HuH-7.5 (cell line): Measurements from ENCODE around the gene PDK1.

Source experiments
- DNase-seq: peaks from one replicate; pipeline ENCODE4 v3.0.0; 2011; ENCODE audit warnings: low spot score

PDK1 gene

DNA sequence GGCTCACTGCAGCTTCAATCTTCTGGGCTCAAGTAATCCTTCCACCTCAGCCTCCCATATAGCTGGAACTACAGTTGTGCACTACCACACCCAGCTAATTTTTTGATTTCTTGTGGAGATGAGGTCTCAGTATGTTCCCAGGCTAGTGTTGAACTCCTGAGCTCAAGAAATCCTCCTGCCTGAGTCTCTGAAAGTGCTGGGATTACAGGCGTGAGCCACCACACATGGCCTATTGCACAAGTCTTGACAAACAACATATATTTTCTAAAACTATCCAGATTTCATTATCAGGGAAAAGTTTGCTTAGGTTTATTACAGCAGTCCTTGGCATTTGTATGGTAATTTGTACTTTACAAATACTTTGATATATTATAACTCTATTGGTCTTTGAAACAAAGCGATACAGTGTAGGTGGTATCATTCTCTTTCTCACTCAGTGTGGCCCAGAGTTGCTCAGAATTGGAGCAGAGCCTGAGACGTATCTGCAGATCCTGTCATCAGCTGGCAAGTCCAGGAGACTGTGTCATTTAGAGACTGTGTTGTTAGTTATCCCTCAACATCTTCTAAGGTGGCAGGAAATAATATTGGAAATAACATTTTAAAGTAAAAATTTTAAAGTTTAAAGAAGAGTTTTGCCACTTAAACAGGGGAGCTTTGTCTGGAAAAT is 41.4 kb downstream of the PDK1 start:
- DNase-seq: no peak

DNA sequence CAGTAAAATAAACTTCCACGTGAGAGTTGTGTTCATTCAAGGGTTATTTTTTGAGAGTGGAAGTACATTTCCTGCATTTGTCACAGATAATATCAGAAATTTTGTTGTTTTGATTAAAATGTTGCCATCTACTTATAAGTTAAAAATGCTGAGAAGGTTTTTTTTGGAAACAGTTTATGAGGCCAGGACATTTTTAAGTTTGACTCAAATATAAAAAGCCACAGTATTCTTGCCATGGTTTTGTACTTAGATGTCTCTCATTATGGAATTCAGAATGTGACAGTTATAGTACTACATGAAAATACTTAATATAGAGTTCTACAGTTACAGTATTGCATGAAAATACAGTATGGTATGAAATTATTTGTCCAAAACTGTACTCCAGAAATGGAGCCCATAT is 44.1 kb downstream of the PDK1 start:
- no peak for DNase-seq

DNA sequence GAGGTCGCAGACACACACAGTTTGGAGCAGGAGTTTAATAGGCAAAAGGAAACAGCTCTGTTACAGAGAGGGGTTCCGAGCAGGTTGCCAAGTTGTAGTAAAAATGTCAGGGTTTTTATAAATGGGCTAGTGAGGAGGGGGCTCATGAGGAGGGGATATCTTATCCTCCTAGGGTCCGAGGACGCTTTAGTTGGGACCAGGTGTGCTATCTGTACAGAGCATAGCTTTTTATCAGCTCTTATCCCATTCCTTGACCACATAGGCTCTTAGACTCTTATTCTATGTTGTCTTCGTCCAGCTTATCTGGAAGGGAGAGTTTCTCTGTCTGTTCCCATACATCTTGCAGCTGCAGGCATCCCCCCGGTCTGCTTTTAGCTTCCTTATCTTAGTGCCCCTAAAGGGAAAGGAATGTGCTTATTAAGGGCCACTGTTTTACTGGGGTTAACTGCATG is 44.7 kb downstream of the PDK1 start:
- DNase-seq: no peak

DNA sequence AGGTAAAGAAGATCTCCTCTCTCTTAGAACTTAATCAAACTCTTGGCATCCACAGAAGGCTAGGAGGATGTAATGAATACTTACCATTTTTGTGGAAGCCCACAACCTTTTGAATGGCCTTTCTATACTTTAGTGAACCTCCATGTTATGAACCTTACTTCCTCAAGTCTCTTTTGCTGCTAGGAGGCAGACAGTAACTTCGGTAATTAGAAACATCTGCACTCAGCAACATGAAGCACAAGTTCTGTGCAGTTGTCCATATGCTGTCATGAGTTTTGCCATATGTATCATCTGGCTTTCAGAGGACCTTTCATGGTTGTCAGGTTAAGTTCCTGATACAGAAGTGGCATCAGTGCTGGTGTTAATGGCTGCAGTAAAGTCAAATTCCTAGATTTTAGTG is 50.4 kb downstream of the PDK1 start:
- no peak for DNase-seq

DNA sequence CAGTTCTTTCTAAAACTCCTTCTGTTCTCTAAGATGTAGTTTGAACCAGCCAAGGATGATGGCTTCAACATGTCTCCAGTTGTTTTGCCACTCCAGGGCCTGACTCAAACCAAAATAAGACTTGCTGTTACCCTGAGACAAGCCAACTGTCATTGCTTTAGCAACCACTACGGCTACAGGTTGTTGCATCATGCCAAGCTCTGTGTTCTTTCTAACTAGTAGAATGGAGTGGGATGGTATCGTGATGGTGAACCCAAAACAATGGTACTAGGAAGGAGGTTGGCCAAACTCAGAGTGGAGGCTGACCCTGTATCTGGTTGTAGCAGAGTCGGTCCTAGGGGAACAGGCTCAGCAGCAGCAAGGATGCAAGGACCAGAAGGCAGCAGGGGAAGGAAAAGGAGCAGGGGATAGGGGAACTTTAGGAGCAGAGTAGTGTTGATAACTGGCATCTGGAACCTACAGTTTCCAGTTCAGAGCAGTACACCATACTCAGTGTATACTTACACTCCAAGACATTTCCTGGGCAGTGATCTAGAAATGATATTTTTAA is 51.6 kb downstream of the PDK1 start:
- DNase-seq: no peak

DNA sequence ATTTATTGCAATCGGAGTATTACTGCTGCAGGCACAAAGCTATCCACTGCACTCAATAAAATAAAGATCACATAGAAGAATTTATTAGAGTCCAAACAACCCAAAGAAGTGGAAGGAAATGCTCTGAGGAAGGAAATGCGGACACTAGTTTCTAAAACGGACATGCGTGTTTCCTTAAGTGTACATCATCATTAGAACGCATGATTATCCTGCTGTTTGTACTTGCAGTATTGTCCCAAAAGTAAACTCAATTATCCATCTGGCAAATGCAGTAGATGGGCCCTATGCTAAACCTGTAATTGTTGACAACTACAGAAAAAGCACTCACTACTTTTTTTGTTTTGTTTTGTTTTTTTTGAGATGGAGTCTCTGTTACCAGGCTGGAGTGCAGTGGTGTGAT is 53.6 kb downstream of the PDK1 start:
- no peak for DNase-seq

DNA sequence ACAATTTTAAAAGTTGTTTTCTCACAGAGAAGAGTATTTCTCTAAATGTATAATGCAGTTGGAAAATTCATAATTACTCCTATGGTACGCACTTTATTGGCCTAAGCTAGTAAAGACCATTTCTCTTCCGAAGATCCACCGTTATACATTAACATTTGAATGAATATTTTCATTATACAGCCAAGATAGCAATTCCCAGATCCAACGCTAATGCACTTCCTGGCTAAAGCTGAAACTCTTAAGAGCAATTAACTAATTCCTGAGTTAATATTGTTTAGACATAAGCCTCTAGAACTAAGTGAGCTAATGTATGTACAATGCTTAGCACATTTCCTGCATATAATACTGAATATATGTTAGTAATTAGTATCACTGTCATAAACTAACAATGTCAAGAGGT is 56.2 kb downstream of the PDK1 start:
- DNase-seq: no peak

DNA sequence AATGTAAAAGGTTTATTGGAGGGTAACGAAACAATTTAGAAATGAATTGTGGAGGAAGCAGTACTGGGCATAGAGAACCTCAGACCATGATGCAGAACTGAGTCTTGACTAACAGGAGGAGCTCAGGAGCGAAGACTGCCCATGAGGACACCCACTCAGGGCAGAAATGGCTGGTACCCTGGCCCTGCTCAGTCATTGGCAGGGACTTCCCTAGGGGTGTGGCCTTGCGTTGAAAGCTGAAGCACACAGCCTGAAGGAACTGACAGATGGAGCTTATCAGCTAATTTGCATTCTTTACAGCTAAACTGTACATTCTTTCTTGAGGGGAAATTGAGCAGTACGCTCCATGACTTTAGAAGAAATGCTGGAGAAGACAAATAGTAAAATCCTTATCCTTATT is 57.1 kb downstream of the PDK1 start:
- DNase-seq: no peak

DNA sequence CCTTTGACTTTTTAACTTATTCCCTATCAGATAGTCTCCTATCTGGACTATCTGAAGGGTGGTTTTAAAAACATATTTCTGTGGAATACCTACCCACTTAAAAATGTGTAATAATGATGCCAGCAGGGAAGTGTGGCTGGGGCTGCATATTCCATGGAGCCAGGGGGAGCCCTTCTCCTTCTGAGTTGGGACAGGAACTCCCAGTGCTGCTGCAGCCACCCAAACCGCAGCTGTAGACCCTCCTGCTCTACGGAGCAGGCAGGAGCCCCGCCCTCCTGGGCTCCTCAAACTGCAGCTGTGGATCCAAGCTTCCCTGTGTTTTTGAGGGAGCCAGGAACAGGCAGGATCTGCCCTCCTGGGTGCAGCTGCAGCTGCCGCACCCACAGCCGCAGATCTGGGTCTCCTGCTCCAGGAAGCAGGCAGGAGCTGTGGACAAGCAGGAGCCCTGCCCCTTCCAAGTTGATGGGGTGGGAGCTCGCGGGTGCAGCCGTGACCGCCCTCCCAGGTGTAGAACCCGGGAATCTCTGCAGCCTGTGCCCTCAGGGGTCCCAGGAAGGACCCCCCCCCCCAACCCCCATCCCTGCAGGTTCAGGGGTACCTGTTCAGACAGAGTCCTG is 57.8 kb downstream of the PDK1 start:
- no peak for DNase-seq

DNA sequence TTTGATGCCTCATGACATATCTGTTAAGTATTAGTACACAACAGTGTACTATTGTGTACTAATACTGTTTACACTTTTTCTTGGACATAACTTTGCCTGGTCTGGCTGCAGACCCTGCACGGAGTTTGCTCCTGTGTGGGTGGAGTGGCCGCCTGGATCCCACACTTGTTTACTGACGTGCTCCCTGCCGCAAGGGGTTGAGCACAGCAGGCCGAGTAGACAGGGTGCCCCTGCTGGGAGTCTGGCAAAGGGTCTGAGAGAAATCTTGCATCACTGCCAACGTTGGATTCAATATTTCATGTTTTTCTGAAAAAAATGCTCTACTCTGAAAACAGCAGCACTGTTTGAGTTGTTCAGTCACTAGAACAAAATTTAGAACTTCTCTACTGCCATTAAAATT is 59.0 kb downstream of the PDK1 start:
- DNase-seq: no peak

DNA sequence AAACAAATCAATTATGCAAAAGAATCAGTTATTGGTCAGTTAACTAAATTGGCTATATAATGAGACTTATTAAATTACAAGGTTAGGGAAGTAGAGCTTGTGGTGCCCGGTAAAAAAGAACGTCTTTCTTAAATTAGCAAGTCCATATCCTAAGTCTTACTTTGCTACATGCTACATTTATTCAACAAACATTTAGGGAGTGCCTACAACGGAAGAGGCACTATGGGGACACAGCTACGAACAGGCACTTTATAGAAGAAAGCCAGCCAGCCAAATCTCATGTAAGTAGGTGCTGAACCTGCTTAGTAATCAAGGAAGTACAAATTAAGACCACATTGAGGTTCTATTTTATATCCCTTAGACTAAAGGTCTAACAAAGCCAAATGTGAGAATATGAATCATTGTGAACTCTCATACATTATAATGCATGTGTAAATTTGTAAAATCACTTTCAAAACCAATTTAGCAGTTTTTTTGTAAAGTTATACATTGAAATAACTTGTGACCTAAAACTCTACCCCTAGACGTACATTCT is 59.9 kb downstream of the PDK1 start:
- DNase-seq: no peak

DNA sequence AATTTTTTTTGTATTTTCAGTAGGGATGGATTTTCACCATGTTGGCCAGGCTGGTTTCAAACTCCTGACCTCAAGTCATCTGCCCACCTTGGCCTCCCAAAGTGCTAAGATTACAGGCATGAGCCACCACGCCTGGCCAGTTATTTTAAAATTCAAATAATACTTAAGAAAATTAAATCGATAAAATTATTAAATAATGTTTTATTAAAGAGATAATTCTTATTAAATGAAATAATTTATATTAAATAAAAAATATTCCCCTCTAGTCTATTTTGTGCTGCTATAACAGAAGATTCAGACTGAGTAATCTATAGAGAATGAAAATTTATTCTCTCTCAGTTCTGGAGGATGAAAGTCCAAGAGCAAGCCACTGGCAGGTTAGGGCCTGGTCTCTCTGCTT is 61.2 kb downstream of the PDK1 start:
- DNase-seq: no peak

DNA sequence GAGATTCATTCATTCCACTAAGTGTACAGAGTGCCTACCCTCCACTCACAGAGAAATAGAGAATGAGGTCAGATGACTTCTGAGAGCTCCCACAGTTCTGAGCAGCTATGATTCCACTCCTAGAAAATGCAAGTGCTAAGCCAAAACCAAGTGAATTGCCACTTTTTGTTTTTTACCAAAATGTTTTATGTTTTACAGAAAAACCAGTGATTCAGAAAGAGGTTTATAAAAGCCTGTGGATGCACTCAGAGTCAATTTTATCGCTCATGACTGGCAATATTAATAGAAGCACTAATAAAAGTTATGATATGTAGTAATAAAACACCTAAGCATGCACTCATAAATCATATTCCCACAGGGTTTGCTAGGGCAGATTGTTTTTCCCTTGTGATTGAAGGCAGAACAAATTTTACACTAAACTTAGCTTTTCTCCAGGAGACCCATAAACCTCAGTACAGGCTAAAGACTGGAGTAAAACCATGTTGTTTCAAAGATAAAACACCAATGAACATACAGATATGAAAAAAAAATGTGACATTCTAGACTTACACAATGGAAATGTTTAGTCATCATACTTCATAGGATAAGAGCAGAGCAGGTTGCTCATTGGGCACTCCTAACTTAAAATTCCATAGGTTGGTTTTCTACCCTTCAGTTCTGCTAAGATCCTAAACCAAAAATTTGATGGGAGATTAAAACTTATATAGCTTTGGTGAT is 67.5 kb downstream of the PDK1 start:
- DNase-seq: no peak

DNA sequence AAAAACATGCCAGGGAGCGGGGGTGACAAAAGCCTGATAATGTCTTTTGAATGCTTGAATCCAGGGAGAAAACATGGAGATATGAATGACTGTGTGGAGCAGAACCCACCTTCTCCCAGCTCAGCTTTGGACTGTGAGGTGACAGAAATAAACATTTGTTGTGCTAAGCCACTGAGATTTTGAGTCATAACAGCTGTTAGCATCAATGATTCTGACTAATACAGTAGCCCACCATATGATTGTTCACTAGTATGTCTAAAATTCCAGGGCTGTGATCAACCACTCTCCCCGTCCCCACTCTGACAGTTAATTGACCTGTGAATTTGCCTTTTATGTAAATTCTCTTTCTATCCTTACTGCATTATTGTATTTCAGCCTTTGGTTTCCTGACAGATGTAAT is 69.1 kb downstream of the PDK1 start:
- no peak for DNase-seq

DNA sequence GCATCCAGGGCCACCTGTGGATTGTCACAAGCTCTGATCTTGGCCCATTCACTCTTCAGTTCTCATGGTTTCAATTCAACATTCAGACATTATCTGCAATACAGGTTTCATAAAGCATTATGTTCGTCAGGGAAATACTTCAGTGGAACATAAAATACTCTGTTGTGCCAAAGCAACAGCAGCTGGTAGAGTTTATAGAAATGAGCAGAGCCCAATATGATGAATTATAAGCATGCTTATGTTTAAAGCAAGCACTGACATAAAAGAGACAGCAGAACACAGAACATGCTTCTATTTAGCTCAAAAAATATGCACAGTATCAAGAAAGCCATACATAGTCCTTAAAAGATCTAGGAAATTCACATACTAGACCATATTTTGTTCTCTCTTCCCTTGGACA is 71.3 kb downstream of the PDK1 start:
- no peak for DNase-seq

DNA sequence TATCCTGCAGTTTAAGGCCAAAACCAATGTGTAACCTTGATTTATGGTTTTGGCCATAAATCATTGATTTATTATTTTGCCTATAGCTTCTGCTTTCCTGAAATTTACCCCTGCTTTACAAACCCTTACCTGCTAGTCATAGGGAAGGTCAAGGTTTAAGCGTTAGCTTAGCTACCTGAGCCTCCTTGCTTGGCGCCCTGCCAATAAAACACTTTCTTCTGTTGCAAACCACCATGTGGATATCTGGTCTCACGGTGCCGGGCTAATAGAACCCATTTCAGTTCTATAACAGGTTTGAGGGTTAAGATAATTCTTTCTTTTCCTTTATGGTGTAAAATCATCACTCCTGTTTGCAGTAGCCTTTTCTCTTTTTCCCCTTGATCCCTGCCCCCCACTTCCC is 72.2 kb downstream of the PDK1 start:
- no peak for DNase-seq

DNA sequence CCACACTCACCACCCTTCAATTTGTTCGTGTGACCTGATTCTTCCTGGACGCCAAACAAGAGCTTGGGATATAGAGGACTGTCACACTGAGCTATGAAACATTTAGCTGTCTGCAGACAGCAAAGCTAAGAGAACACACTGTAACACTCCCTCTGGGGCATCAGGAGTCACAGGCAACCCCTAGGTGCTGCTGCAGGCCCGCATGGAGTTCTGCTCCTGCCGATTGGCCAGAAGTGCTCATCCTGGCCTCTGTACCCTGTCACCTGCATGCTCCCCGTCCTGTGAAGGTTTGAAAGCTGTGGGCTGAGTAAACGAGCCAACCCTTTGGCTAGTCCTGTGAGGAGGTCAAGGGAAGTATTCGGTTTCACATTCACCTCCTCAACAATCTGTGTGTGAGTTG is 73.7 kb downstream of the PDK1 start:
- DNase-seq: no peak

DNA sequence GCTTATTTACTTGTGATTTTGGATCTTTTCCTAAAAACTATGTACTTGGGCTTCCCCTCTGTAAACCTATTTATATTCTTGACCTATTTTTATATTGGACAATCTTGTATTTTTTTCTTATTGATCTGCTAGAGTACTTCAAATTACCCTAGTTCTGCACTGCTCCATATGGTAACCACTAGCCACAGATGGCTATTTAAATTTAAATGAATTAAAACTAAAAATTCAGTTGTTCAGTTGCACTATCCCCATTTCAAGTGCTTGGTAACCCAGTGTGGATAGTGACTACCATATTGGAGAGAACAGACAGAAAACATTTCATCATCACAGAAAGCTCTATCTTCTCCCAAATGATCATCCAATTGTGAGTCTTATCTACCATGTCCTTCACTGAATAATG is 74.3 kb downstream of the PDK1 start:
- DNase-seq: no peak

DNA sequence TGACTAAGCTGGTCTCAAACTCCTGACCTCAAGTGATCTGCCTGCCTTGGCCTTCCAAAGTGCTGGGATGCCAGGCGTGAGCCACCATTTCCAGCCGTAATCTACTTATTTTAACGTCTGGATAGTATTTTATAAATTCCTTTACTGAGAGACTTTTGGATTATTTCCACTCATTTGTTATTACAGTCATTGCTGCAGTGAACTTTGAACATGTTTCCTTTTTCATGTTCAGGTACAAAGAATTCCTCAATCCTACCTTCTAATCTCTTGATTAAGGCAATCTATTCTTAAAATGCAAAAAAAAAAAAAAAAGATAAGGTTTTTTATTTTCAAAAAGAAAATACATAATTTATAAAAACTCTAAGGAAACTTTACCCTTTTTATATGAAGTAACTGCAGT is 78.6 kb downstream of the PDK1 start:
- no peak for DNase-seq

DNA sequence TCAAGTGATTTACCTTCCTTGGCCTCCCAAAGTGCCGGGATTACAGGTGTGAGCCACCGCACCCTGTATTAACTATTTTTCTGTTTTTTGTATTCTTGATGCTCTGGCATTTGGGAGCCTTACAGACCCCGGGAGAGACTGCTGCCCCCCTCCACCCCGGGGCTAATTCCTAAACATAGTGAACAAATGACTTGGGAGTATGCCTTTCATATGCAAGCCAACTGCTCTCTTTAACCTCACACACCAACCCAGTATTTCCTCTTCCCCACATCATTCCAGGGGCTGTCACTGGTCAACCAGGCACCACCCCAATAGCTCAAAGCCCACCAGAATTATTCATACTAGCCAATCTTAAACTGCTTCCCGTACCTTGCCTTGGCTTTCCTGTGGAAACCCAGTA is 79.7 kb downstream of the PDK1 start:
- no peak for DNase-seq

DNA sequence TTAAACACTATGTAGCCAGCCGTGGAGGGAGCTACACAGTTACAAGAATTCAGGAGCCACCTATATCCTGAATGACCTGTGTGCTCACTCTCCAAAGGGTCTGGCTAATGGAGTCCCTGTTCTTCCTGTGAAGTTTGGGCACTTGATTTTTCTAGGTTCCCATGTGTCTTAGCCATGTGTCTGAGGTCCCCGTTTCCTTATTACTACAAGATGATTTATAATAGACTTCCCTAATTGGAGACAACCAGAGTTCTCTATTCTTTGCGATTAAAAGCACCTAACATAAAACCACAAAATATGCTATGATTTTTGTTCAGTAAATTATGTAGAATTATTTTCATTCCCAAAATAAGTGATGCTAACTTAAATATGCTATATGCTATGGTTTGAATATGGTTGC is 83.4 kb downstream of the PDK1 start:
- no peak for DNase-seq

DNA sequence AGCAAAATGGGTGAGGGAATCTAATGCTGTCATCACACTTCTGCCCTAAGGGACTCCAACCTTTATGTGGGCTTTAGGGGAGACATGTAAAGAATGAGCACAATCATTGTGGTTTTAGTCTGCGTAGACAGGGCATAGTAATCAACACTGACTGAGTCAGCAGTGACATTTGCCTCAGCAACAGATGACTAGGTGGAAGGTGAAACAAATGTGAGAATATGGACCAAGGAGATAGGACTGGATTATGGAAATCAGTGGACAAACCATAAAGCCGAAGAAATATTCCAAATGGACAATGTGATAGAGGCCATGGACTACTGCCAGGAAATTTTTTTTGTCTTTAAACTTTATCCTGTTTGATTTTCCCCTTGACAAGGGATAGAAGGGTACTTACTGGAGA is 83.9 kb downstream of the PDK1 start:
- no peak for DNase-seq

DNA sequence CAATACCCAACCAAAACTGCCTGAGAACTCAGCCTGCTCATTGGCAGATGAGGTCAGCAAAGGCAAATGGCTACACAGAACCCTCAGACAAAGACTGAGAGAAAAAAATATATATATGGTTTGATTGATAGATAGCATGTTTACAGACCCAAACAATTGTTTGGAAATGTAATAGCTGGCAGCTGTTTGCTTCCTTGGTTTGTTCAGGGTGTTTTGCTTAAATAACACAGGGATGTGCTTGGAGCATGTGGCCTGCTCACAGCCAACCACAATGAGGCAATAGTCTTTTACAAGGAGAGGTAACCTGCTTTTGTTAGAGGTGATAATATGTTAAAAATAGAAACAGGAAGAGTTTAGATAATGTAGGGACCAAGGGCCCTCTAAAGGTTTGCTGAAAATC is 84.5 kb downstream of the PDK1 start:
- DNase-seq: no peak
